HG03025 (cell line): ENCODE data around the gene CDK10.

Source experiments
- ATAC-seq: cut with Tn5 transposase; IDR thresholded peaks from one replicate; pipeline ENCODE4 v1.9.1; 2021; ENCODE audit warnings: mild to moderate bottlenecking, moderate library complexity; ENCODE audit not compliant: unreplicated experiment, low FRiP score

CDK10 gene, protein sequence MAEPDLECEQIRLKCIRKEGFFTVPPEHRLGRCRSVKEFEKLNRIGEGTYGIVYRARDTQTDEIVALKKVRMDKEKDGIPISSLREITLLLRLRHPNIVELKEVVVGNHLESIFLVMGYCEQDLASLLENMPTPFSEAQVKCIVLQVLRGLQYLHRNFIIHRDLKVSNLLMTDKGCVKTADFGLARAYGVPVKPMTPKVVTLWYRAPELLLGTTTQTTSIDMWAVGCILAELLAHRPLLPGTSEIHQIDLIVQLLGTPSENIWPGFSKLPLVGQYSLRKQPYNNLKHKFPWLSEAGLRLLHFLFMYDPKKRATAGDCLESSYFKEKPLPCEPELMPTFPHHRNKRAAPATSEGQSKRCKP

GRCh38 chr16:89686520-89687091 is at the start of gene CDK10:
TSS of gene CDK10 (plus strand) at chr16:89686689. CDS start at chr16:89686711, 22 bp downstream.
- ATAC-seq: peak; percentile 67

GRCh38 chr16:89637379-89637778 is 49.1 kb upstream of the CDK10 start:
- no peak for ATAC-seq

- no peak for ATAC-seq
Observed at GRCh38 chr16:89638455-89638854, 48.0 kb upstream of the CDK10 start.

GRCh38 chr16:89639385-89639784 is 47.1 kb upstream of the CDK10 start:
- ATAC-seq: no peak

- no peak for ATAC-seq
Observed at GRCh38 chr16:89641458-89642119, 44.9 kb upstream of the CDK10 start.

GRCh38 chr16:89642574-89642973 is 43.9 kb upstream of the CDK10 start:
- ATAC-seq: no peak

DNA sequence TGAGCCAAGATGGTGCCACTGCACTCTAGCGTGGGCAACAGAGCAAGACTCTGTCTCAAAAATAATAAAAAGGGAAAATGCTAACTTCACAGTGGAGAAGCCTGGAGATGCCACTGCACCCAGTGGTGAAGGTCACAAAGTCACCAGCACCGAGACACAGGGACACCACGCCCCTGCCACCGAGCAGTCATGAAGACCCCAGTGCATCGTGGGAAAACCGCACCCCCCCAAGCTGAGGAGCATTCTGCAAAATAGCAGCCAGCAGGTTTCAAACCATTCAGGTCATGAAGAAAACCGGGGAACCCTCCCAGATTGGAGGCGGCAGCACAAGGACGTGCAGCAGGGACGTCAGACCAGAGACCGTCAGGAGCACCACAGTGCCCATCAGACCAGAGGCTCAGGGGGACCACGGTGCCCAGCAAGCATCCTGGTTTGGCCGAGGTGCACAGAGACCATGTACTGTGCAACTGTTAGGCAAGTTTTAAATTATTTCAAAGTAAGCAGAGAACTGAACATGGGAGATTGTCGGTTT is 42.7 kb upstream of the CDK10 start:
- no peak for ATAC-seq

DNA sequence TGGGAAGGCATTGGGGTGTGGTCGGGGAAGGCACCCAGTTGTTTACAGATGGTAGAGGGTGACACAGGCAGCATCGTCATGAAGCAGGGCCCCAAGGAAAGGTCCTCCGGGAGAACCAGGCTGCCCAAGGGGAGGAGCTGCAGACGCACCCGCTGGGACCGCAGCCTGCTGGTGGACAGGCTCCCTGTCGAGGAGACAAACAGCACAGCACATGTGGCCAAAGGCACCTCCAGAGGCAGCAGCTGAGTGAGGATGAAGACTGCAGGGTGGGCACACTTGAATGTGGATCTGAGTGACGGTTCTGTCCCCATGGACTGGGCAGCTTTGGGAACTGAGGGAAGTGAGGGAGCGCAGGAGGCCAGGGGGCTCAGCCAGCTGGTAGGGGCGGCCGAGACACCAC is 41.4 kb upstream of the CDK10 start:
- ATAC-seq: no peak

GRCh38 chr16:89646270-89646669 is 40.2 kb upstream of the CDK10 start:
- ATAC-seq: no peak

DNA sequence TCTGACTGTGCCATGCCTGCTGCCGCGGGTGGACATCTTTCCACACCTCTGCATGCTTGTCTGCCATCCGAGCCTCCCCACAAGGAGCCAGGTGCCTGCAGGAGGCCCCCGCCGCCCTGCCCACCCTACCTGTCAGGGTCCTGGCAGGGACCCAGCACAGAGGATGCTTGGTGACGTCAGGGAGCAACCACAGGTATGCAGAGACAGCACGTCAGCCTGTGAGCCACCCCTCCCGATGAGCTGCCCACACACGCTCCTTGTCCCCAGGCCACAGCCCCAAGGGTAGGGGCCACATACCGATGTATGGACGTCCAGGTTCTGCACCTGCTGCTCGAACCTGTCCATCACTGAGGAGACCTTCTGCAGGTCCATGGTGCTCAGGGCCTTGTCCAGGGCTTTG is 39.6 kb upstream of the CDK10 start:
- ATAC-seq: no peak

GRCh38 chr16:89651584-89651983 is 34.9 kb upstream of the CDK10 start:
- ATAC-seq: no peak

DNA sequence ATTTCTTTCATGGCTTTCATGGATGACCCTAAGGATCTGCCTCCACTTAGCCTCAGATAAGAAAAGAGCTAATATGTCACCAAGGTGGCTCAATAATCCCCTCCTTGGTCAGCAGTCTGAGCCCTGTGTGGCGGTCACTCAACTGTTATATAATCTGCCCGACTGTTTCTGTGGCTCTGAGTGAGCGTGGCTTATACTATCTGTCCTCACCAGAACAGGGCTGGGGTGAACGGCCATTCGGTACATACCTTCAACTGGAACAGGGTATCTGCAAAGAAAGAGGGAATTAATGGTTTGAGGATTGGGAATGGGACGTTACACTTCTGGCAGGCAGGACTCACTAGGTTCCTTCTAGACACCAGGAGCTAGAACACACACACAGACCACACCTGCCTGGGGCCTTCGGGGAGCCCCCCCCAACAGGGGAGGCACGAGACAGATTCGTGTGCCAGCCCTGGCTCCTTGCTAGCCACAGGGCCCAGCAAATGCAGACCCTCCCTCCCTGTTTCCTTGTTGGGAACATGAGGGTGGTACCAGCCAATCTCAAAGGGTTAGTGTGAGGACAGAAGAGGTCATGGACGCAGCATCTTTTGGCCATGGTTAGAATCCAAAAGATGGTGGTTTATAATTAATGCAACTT is 32.7 kb upstream of the CDK10 start:
- ATAC-seq: no peak

DNA sequence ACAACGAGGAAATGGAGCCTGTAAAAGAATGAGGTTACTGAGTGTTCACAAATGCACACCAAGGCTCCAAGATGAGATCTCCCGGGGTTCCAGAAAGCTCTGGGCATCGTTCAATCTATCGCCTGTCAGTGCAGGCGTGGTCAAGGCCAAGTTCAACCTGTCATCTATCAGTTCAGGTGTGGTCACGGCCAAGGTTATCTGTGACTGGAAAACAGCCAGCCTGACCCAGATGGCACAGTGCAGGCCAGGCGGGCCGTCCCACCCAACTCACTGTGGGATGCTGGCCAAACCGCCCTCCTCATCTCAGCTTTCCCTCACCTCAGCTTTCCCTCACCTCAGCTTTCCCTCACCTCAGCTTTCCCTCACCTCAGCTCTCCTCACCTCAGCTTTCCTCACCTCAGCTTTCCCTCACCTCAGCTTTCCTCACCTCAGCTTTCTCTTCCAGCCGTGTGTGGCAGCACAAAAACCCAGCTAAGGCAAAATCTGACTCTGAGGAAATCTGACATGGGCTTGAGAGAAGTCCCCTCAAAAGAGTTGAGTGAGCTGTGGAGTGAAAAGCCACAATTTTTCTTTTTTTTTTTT is 31.3 kb upstream of the CDK10 start:
- ATAC-seq: no peak

GRCh38 chr16:89656435-89657121 is 29.9 kb upstream of the CDK10 start:
- ATAC-seq: no peak

DNA sequence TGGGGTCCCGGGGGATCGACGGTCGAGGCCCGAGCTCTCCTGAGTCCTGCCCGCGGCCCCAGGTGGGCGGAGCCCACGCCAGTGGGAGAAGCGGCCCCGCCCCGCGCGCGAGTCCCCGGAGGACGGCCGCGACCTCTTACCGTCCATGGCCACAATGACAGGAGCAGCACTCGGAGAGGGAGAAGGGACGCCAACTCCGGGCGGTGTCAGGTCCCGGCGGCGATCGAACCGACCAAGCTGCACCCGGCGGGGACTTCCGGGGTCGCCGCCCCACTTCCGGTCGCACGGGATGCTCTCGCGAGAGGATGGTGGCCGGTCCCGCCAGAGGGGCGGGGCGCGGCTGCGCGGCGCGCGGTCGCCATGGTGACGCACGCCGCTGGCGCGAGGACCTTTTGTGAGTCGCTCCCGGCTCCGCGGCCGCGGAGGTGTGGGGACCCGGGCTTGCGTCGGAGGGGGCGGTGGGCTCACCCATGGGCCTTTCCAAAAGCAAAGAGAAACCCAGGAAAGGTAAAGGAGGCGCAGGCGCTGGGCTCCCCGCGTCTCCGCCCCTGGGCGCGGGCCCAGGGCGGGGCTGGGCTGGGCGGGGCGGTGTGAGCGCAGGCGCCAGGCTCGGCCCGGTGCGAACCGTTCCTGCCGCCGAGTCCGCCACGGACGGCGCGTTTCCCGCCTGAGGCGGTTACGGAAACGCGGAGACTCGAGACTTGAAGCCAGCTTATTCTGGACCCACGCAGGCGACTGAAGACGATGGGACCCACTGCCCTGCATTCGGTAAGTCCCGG is 28.9 kb upstream of the CDK10 start, which contains the start of the genes CHMP1A and SPATA33:
Gene CHMP1A, minus strand, starts transcription at position 267 of the 779 bp plus-strand sequence. Its CDS starts 120 bp downstream, at position 147.
Gene SPATA33, plus strand, starts transcription at position 395 of the 779 bp plus-strand sequence. Its CDS starts 76 bp downstream, at position 471.
- peak; percentile 79 for ATAC-seq

GRCh38 chr16:89658221-89658879 is 28.1 kb upstream of the CDK10 start:
- no peak for ATAC-seq

GRCh38 chr16:89660146-89660545 is 26.3 kb upstream of the CDK10 start:
- no peak for ATAC-seq

- no peak for ATAC-seq
Observed at GRCh38 chr16:89661215-89661614, 25.3 kb upstream of the CDK10 start.
